Transverse colon (tissue), 4 donors: ENCODE data around the gene GNG12. TPM values are rescaled to one million over a fixed set of nuclear protein-coding genes. Genes with fewer than 3 reads are reported as not detected.

Experiments used
- DNase-seq: peaks from one replicate; pipeline ENCODE4 v3.0.0-alpha.2; 2019
- H3K27ac ChIP-seq, 4 donors: fragments of 200-600 bp; sonication (generic); 2 replicates each; pipeline ENCODE4 v1.5.1; 2016 to 2018; ENCODE audit warnings: inconsistent platforms in 4 of 4
- H3K27me3 ChIP-seq: fragments of 200-600 bp; sonication (generic); 2 replicates; pipeline ENCODE4 v1.5.1; 2017; ENCODE audit warnings: inconsistent platforms
- H3K36me3 ChIP-seq, 4 donors: fragments of 200-600 bp; sonication (generic); 2 replicates each; pipeline ENCODE4 v1.5.1; 2017 to 2019; ENCODE audit warnings: inconsistent platforms in 4 of 4
- H3K4me1 ChIP-seq, 4 donors: fragments of 200-600 bp; sonication (generic); 2 replicates each; pipeline ENCODE4 v1.5.1; 2017 to 2020; ENCODE audit warnings: inconsistent platforms in 4 of 4
- H3K4me3 ChIP-seq, 4 donors: fragments of 200-600 bp; sonication (generic); 1 replicate in 1 of 4; 2 replicates in 3 of 4; pipeline versions ENCODE4 v1.5.1 to v1.6.1; 2017 to 2019; ENCODE audit warnings: inconsistent platforms in 4 of 4
- H3K9me3 ChIP-seq, 2 donors: fragments of 200-600 bp; sonication (generic); 2 replicates each; pipeline ENCODE4 v1.5.1; 2017 to 2019; ENCODE audit warnings: inconsistent platforms in 2 of 2
- CTCF ChIP-seq, 5 experiments: fragments of 200-600 bp in 3 of 5; fragments of 450-650 bp in 2 of 5; sonication (generic) in 3 of 5; IDR thresholded peaks; 1 replicate in 2 of 5; 2 replicates in 3 of 5; pipeline ENCODE4 v1.5.1; 2016 to 2017; ENCODE audit warnings: antibody characterized with exemption in 5 of 5, inconsistent platforms in 3 of 5, mild to moderate bottlenecking in 2 of 5, moderate library complexity in 1 of 5
- EP300 ChIP-seq: sonication (generic); formaldehyde crosslinking; IDR thresholded peaks from one replicate; pipeline ENCODE4 v1.6.1; 2017; ENCODE audit warnings: antibody characterized with exemption, low read depth
- POLR2A ChIP-seq: fragments of 450-650 bp; IDR thresholded peaks from one replicate; pipeline ENCODE4 v1.6.1; 2016; ENCODE audit warnings: antibody characterized with exemption, mild to moderate bottlenecking, moderate library complexity
- POLR2AphosphoS5 ChIP-seq, 3 donors: sonication (generic); formaldehyde crosslinking; IDR thresholded peaks; one replicate each; pipeline ENCODE4 v1.6.1; 2016; ENCODE audit warnings: antibody characterized with exemption in 3 of 3
- WGBS, 2 donors: methylation state at CpG; one replicate each; pipeline ENCODE4 v1.1.5; 2018; ENCODE audit warnings: low coverage in 1 of 2; 5-methylcytosine and 5-hydroxymethylcytosine counted together
- in situ Hi-C, 4 donors: fragments of 200-750 bp; cut with MboI; loops; one replicate each; pipeline versions ENCODE4 v1.15.0 to v1.15.1; 2017; ENCODE audit warnings: low sequenced_read_pairs in 3 of 4, low pct_ligation_motif_present in 1 of 4, low pct_unique_long_range_greater_than_20kb in 1 of 4
- intact Hi-C: fragments of 100-400 bp; cut with DNase I; formaldehyde crosslinking; loops from one replicate; pipeline ENCODE4 v1.15.1; 2023; ENCODE audit warnings: low total_unique reads
- small RNA-seq, 4 donors: library from RNA; depleted of rRNA; stranded (forward); fragments of <200 nt; gene quantifications; one replicate each; pipeline ENCODE3, GENCODE V24; 2016
- total RNA-seq, 4 donors: library from RNA; depleted of rRNA; stranded (reverse); fragments of >200 nt; gene quantifications; one replicate each; pipeline ENCODE4 v1.1.0, GENCODE V29; 2016

Gene GNG12
- total RNA-seq, 4 donors from 2014 or later, result 19.1 to 180 (median 112) TPM

DNA sequence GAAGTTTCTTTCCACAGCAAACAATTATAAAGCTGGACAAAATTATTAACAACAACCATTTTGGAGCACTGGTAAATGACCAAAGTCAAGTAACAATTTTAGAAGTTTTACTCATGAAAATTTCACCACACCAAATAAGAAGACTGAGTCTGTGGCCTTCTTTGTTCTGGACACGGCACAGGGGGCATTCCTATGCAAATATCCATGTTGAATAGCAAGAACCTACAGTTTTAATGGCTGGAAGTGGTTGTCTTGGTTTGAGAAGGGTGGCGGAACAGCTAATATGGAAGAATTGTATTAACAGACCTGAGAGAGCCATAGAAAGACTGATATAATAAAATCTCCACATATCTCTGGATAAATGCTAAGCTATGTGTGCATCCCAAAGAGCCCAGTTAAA, 177.7 kb downstream of the GNG12 start:
- Histone ChIP-seq H3K27me3 (no peaks in the 10 kb centered on the region), H3K9me3 (no peaks in the 10 kb centered on the region), H3K4me3 (no peak overlapping the region), H3K36me3 (no peaks in the 10 kb centered on the region), H3K4me1 (no peaks in the 10 kb centered on the region), H3K27ac (no peak overlapping the region)
- no peak for TF ChIP-seq EP300
- no peak for TF ChIP-seq CTCF (IDR thresholded peaks at IDR 0.05)
- TF ChIP-seq POLR2AphosphoS5 (IDR thresholded peaks at IDR 0.05), result no peak
- no peak for TF ChIP-seq POLR2A
- no peak for DNase-seq
- 79 to 83% methylated on average over 1 to 2 of the region's 2 CpGs for WGBS, 2 donors
- in situ Hi-C loops (no loop called here), intact Hi-C loops (no loop called here)

DNA sequence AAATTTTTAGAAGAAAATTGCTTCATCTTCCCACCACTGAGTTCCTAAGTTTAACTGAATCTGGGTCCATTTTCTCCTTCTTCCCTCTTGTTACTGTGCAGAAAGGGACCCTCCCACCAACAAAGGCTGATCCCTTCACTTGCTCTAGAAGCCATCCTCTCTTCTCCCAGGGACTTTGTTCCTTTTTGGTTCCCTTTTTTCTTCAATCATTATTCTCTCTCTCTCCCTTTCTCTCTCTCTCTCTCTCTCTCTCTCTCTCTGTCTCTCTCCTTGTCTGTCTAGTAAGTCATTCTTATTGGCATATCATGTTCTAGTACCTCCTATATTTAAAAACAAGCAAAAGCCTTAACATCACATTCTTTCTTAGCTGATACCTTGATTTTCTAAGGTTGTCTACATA, 180.0 kb downstream of the GNG12 start:
- H3K27me3 ChIP-seq, result no peaks in the 10 kb centered on the region
- H3K4me1 ChIP-seq, result no peaks in the 10 kb centered on the region
- no peak overlapping the region for H3K4me3 ChIP-seq
- no peak overlapping the region for H3K27ac ChIP-seq
- TF ChIP-seq POLR2AphosphoS5 (IDR thresholded peaks at IDR 0.05) (no peak), EP300 (no peak), CTCF (IDR thresholded peaks at IDR 0.05) (no peak), POLR2A (no peak)
- H3K36me3 ChIP-seq, result no peaks in the 10 kb centered on the region
- intact Hi-C loops, result no loop called here
- no peaks in the 10 kb centered on the region for H3K9me3 ChIP-seq
- DNase-seq, result no peak
- in situ Hi-C loops, result no loop called here

- no peaks in the 10 kb centered on the region for H3K36me3 ChIP-seq
- DNase-seq, result no peak
- in situ Hi-C loops, result no loop called here
- intact Hi-C loops, result no loop called here
- H3K27me3 ChIP-seq, result no peaks in the 10 kb centered on the region
- H3K9me3 ChIP-seq, result no peaks in the 10 kb centered on the region
- H3K4me3 ChIP-seq, result no peak overlapping the region
- H3K27ac ChIP-seq, result no peak overlapping the region
- WGBS, 2 donors, result 71 to 75% methylated on average over 1 to 2 of the region's 2 CpGs
- no peak for TF ChIP-seq EP300
- TF ChIP-seq CTCF (IDR thresholded peaks at IDR 0.05), result no peak
- TF ChIP-seq POLR2AphosphoS5 (IDR thresholded peaks at IDR 0.05), result no peak
- TF ChIP-seq POLR2A, result no peak
- H3K4me1 ChIP-seq, result no peaks in the 10 kb centered on the region
Observed at GRCh38 chr1:67652800-67653199, 180.5 kb downstream of the GNG12 start.

Small RNA genes lying within 50 kb of the gene (small RNA-seq; reads per million reads assigned to genes)
- 0 reads per million in 4 donors for gene RN7SL392P
- gene RNU7-80P, result 0 reads per million in 4 donors

Other genes with a start within 250 kb of the GNG12 start
- gene GADD45A, start 148.3 kb downstream of the GNG12 start, total RNA-seq, result 10 to 100 TPM in 3 of 4 donors, 1 to 10 TPM in 1; 2.0 to 79.7 (median 69.9) TPM
- gene DIRAS3, start 217.2 kb upstream of the GNG12 start, total RNA-seq, result 1 to 10 TPM in 2 of 4 donors, under 1 TPM in 1, not detected in 1; 0.27 to 1.5 (median 1.4) TPM